GM19463 (cell line): ENCODE data around the gene DCAF11.

Source experiments
- ATAC-seq: cut with Tn5 transposase; IDR thresholded peaks from one replicate; pipeline ENCODE4 v1.9.1; 2021; ENCODE audit warnings: mild to moderate bottlenecking, moderate library complexity; ENCODE audit not compliant: unreplicated experiment

DCAF11 gene

DNA sequence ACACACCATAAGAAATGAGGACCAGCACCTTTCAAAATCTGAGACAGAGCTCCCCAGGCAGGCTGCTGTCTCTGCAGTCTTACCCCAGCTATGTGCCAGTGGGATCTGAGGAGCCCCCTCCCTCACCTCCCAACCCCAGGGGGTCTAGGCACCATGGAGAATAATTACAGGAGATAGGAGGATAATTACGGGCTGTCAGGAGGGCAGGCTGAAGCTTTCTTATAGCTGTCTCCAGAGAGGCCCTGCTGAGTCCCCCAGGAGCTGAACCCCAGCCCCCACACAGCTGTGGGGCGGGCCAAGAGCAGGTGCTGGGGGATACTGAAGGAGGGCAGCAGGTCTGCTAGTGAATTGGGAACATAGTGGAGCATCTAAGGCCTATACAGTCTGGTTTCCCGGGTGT is 36.4 kb upstream of the DCAF11 start:
- ATAC-seq: no peak

GRCh38 chr14:24079491-24080141 is 35.0 kb upstream of the DCAF11 start:
- ATAC-seq: no peak

- ATAC-seq: no peak
Measured at GRCh38 chr14:24080142-24080530, 34.4 kb upstream of the DCAF11 start.

- peak; percentile 91 for ATAC-seq
Measured at GRCh38 chr14:24080888-24081738, 33.5 kb upstream of the DCAF11 start.

DNA sequence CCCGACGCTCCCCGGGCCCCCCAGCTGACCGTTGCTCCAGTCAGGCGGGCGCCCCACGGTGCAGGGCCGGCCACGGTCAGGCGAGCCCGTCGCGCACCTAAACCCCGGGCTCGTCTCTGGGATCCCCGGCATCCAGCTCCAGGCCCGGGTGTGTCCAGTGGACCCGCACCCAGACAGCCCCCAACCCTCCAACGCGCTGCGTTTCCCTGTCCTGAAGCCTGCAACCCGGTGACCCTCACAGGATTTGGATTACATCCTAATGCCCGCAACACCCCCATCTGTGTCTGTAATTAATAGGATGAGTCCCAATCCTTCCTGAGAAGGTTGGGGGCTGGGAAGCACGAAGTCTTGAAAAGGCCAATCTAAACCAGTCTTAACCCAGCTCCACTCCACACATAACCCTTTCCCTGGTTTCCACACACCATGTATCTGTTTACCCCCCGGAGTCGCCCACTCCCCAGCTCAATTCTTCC is 32.8 kb upstream of the DCAF11 start:
- ATAC-seq: no peak

DNA sequence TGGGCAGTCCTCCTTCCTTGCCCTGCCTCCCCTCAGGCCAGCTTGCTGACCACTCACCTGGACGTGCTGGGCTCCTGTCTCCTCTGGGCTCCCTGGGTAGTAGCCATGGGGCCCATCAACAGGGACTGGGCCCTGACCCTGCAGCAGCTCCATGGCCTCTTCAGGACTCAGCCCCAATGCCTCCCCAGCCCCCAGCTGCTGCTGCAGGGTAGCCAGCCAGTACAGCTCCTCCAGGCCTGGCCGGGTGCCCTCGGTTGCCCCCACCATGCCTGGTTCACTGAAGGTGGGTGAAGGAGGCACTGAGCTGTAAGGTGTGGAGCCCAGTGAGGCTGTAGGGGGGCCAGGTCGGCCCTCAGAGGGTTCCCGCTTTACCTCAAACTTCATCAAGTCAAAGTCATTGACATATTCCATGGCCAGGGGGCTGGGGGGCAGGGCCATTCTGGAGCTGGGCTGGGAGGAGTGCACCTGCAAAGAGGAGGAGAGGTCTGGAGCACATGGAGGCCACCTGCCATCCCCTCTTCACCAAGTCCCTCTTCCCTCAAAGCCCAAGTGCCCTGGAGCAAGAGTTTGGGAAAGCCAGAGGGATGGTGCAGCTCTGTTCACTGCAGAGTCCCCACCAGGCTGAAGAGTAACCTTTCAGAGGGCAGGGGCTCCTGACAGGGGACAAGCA is 32.0 kb upstream of the DCAF11 start:
- no peak for ATAC-seq

DNA sequence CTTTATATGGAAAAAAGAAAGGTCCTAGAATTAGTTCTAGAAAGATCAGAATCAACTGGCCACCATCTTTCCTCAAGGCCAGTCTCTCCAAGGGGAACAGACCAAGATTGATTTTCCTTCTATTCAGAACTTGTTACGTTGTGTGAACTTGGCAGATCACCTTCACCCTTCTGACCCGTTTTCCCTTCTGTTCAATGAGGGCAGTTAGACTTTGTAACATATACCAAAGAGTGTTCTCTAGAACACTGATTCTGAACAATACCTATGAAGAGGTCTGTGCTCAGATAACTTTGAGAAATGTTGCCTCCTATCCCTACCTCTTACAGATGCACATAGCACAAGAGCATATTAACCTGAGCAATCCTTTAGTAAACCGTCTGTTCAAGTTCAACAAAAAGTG is 31.1 kb upstream of the DCAF11 start:
- ATAC-seq: no peak

- ATAC-seq: no peak
Measured at GRCh38 chr14:24084440-24084839, 30.1 kb upstream of the DCAF11 start.

GRCh38 chr14:24085215-24085614 is 29.4 kb upstream of the DCAF11 start:
- ATAC-seq: no peak

GRCh38 chr14:24086193-24086955 is 28.2 kb upstream of the DCAF11 start:
- ATAC-seq: no peak

DNA sequence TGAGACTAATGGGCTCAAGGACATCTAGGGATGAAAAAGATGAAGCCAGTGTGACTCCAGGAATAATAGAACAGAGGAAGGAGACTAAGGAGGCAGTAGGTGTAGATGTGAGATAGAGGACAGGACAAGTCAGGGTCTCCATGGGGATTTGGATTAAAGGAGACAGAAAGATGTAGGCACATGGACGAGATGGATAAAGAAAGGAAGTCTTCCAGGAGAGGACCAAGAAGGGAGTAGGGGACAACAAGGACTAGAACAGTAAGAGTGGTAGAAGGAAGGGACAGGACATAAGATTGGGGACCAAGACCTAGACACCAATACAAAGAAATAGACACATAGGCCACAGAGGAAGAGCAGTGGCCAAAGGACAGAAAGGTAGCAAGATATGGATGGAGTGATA is 27.6 kb upstream of the DCAF11 start:
- no peak for ATAC-seq

GRCh38 chr14:24088095-24088494 is 26.5 kb upstream of the DCAF11 start:
- ATAC-seq: no peak

DNA sequence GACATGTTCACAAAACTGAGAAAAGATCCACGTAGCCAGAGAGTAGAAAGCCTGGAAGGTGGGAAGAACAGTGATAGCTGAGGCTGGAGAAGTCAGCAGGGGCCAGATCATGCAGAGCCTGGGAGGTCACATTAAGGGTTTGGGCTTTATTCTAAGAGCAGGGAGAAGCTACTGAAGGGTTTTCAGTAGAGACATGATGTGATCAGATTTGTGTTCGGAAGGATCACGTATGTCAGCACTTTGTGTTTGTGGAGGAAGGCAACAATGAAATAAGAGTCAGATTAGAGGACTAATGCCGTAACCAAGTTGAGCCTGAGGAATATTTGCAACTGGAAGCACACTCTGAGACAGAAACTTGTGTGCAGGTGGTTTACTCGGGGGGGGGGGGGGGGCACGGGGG is 24.7 kb upstream of the DCAF11 start:
- no peak for ATAC-seq

DNA sequence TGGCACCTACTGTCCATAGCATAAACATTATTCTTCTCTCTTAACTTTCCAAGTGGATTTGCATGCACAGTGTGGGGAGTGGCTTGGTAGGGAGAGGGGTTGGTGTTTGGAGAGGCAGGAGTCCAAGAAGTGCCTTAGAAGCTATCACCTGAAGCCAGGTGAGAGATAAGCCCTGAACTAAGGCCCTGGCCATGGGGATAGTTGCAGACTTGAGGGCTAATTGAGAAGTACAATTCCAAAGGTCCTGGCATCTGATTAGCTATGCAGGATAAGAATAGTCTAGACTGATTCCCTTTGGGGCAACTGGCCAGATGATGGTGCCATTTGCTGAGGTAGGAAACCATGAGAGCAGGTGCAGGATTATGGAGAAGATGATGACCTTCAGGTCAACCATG is 22.5 kb upstream of the DCAF11 start:
- no peak for ATAC-seq

DNA sequence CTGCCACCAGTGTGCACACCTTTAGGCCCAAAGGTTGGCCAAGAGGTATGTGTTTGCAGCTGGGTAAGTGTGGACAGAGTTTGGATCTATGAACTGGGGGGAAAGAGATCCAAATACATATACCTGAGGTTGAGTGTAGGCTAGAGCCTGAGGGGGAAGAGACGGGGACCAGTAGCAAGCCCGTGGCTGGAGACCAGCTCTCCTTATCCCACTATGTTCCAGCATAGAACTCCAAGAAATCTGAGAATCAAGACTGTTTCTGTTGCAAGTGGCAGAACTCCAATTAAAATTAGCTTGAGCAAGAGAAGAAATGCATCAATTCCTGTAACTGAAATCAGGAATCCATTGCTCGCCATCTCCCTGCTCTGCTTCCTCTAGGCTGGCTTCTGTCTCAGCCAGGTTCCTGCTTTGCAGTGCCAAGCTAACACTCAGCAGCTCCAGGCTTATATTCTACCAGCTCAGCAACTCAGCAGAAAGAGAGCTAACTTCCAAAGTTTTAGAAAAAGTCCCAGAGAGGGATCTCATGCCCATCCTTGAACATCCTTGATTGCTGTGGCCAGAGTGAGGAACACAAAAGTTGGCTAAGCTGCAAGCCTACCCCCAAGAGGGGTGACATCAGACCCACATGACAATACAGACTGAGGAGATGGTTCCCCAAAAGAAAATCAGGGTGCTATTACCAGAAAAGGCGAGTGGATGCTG is 21.9 kb upstream of the DCAF11 start:
- no peak for ATAC-seq

DNA sequence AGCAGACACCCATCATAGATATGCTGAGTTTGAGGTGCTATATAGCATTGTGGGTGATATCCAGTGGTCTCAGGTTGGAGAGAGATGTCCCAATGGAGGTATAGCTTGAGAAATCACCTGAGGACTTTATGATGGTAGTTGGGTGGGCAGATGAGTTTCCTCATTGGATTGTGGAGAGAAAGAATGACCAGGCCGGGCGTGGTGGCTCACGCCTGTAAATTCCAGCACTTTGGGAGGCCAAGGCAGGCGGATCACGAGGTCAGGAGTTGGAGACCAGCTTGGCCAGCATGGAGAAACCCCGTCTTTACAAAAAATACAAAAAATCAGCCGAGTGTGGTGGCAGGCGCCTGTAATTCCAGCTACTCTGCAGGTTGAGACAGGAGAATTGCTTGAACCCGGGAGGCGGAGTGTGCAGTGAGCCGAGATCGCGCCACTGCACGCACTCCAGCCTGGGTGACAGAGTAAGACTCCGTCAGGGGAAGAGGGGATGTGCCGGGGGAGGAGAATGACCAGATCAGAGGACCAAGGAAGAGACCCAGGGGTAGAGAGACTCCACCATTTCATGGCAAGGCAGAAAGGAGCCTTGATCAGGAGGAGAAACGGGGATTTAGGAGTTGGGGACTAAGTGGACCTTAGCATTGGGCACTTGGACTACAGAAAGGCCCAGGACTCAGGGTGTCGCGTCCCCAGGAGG is 21.2 kb upstream of the DCAF11 start:
- ATAC-seq: no peak

- ATAC-seq: peak; percentile 57
Measured at GRCh38 chr14:24093901-24094840, 20.4 kb upstream of the DCAF11 start, which contains the start of gene PCK2. Gene PCK2, plus strand, starts transcription at chr14:24094311. Its CDS starts 95 bp downstream, at chr14:24094406.

GRCh38 chr14:24094841-24095270 is 19.7 kb upstream of the DCAF11 start:
- ATAC-seq: no peak
